Stomach (tissue), 9 donors: ENCODE data around the gene PARD3. TPM values are rescaled to one million over a fixed set of nuclear protein-coding genes. Genes with fewer than 3 reads are reported as not detected.

Experiments used
- DNase-seq, 2 donors: peaks; one replicate each; pipeline versions ENCODE4 v3.0.0 to v3.0.0-alpha.2; 2013 to 2019
- H3K27ac ChIP-seq, 5 donors: fragments of 200-600 bp in 4 of 5; sonication (generic) in 4 of 5; one replicate each; pipeline ENCODE4 v1.5.1; 2013 to 2019; ENCODE audit warnings: mild to moderate bottlenecking in 1 of 5, moderate library complexity in 1 of 5
- H3K27me3 ChIP-seq, 3 donors: fragments of 200-600 bp; sonication (generic); one replicate each; pipeline ENCODE4 v1.5.1; 2017 to 2019; ENCODE audit warnings: mixed run types in 1 of 3
- H3K36me3 ChIP-seq, 4 donors: fragments of 200-600 bp; sonication (generic); 1 replicate in 3 of 4; 2 replicates in 1 of 4; pipeline ENCODE4 v1.5.1; 2016 to 2019
- H3K4me1 ChIP-seq, 4 donors: fragments of 200-600 bp; sonication (generic); one replicate each; pipeline ENCODE4 v1.5.1; 2016 to 2019
- H3K4me3 ChIP-seq, 4 donors: fragments of 200-600 bp; sonication (generic) in 3 of 4; one replicate each; pipeline ENCODE4 v1.5.1; 2016 to 2019; ENCODE audit warnings: mild to moderate bottlenecking in 1 of 4
- H3K9me3 ChIP-seq, 4 donors: fragments of 200-600 bp; sonication (generic); one replicate each; pipeline ENCODE4 v1.5.1; 2016 to 2019
- CTCF ChIP-seq, 7 experiments: fragments of 450-650 bp in 4 of 7; fragments of 200-600 bp in 3 of 7; sonication (generic) in 3 of 7; IDR thresholded peaks; one replicate each; pipeline ENCODE4 v1.5.1; 2016 to 2019; ENCODE audit warnings: antibody characterized with exemption in 7 of 7, control low read depth in 2 of 7, mild to moderate bottlenecking in 1 of 7
- EP300 ChIP-seq: sonication (generic); formaldehyde crosslinking; IDR thresholded peaks from one replicate; pipeline ENCODE4 v1.6.1; 2017; ENCODE audit warnings: antibody characterized with exemption
- POLR2A ChIP-seq, 4 donors: fragments of 450-650 bp; IDR thresholded peaks; one replicate each; pipeline ENCODE4 v1.6.1; 2016; ENCODE audit warnings: antibody characterized with exemption in 4 of 4, control low read depth in 2 of 4, mild to moderate bottlenecking in 1 of 4, moderate library complexity in 1 of 4
- POLR2AphosphoS5 ChIP-seq, 3 donors: sonication (generic); formaldehyde crosslinking; IDR thresholded peaks; one replicate each; pipeline ENCODE4 v1.6.1; 2016; ENCODE audit warnings: antibody characterized with exemption in 3 of 3
- WGBS, 5 donors: extraction: QIAGEN DNeasy Blood & Tissue Kit in 3 of 5; methylation state at CpG; one replicate each; pipeline versions ENCODE4 v1.1.5 to v1.1.7; 2013 to 2018; 5-methylcytosine and 5-hydroxymethylcytosine counted together
- intact Hi-C: fragments of 100-400 bp; cut with DNase I; formaldehyde crosslinking; loops from one replicate; pipeline ENCODE4 v1.15.1; 2023; ENCODE audit warnings: low total_unique reads
- polyA plus RNA-seq, 3 donors: library from polyadenylated mRNA; stranded (reverse); fragments of 200-250 nt; gene quantifications; one replicate each; pipeline ENCODE4 v1.2.3, GENCODE V29; 2013
- total RNA-seq, 5 donors: library from RNA; depleted of rRNA; stranded (reverse); fragments of >200 nt; gene quantifications; one replicate each; pipeline versions ENCODE4 v1.1.0 to v1.2.3, GENCODE V29; 2014 to 2016
- donor health status: healthy with polysubstance abuse.
- donor health status: Bipolar disorder and iron deficiency.
- donor health status: healthy.

Gene PARD3
- total and polyA plus RNA-seq, 8 donors = 13.7 to 118 (median 31.8) TPM

- H3K27me3 ChIP-seq = no peaks in the 10 kb centered on the region
- H3K36me3 ChIP-seq = no peaks in the 10 kb centered on the region
- TF ChIP-seq POLR2A (IDR thresholded peaks at IDR 0.05) (no peak), POLR2AphosphoS5 (IDR thresholded peaks at IDR 0.05) (no peak), CTCF (IDR thresholded peaks at IDR 0.05) (no peak), EP300 (no peak)
- H3K9me3 ChIP-seq = no peaks in the 10 kb centered on the region
- no peak for DNase-seq
- H3K4me1 ChIP-seq = peaks cover 0 to 46% (median 12%) of the 10 kb centered on the region in 4 donors
- no peak overlapping the region for H3K27ac ChIP-seq
- no peak overlapping the region for H3K4me3 ChIP-seq
- 80 to 87% (median 84%) methylated on average over 11 of the region's 11 CpGs for WGBS, 5 donors
- intact Hi-C loops = no loop called here
These were observed 127.5 kb downstream of the PARD3 start for GRCh38 chr10:34687434-34688210.

- Histone ChIP-seq H3K4me3 (no peak overlapping the region), H3K9me3 (no peaks in the 10 kb centered on the region), H3K27ac (no peak overlapping the region), H3K4me1 (peaks cover 0 to 20% (median 5%) of the 10 kb centered on the region in 4 donors), H3K36me3 (no peaks in the 10 kb centered on the region), H3K27me3 (no peaks in the 10 kb centered on the region)
- intact Hi-C loops = no loop called here
- WGBS, 5 donors = 87 to 94% (median 92%) methylated on average over 7 of the region's 7 CpGs
- no peak for DNase-seq
- TF ChIP-seq CTCF (IDR thresholded peaks at IDR 0.05) (no peak), EP300 (no peak), POLR2A (IDR thresholded peaks at IDR 0.05) (no peak), POLR2AphosphoS5 (IDR thresholded peaks at IDR 0.05) (no peak)
These were observed 132.5 kb downstream of the PARD3 start for GRCh38 chr10:34682580-34682979.

- Histone ChIP-seq H3K4me1 (peaks cover 0 to 20% (median 5%) of the 10 kb centered on the region in 4 donors), H3K27ac (no peak overlapping the region), H3K4me3 (no peak overlapping the region), H3K27me3 (no peaks in the 10 kb centered on the region), H3K9me3 (no peaks in the 10 kb centered on the region), H3K36me3 (no peaks in the 10 kb centered on the region)
- 73 to 93% (median 83%) methylated on average over 5 of the region's 5 CpGs for WGBS, 5 donors
- intact Hi-C loops = no loop called here
- no peak for TF ChIP-seq CTCF (IDR thresholded peaks at IDR 0.05)
- no peak for DNase-seq
These were observed 133.2 kb downstream of the PARD3 start for GRCh38 chr10:34681933-34682332.

- TF ChIP-seq CTCF (IDR thresholded peaks at IDR 0.05) (no peak), EP300 (no peak), POLR2AphosphoS5 (IDR thresholded peaks at IDR 0.05) (no peak), POLR2A (IDR thresholded peaks at IDR 0.05) (no peak)
- intact Hi-C loops = no loop called here
- WGBS, 5 donors = 82 to 92% (median 89%) methylated on average over 8 of the region's 8 CpGs
These were observed 135.9 kb downstream of the PARD3 start for GRCh38 chr10:34679177-34679576.

More at GRCh38 chr10:34679177-34679576, 135.9 kb downstream of the PARD3 start:
- Histone ChIP-seq H3K27ac (no peak overlapping the region), H3K36me3 (no peaks in the 10 kb centered on the region), H3K4me1 (peaks cover 0 to 8% (median 2%) of the 10 kb centered on the region in 4 donors), H3K27me3 (no peaks in the 10 kb centered on the region), H3K4me3 (no peak overlapping the region), H3K9me3 (no peaks in the 10 kb centered on the region)
- no peak for DNase-seq
